OCI-LY7 (cell line): ENCODE results near the gene SLC35A1.

ENCODE experiments used
- EZH2phosphoT487 ChIP-seq: fragments of 200-600 bp; sonication (generic); IDR thresholded peaks from 2 replicates; pipeline ENCODE4 v1.6.1; 2018; ENCODE audit warnings: low read depth, borderline replicate concordance, mild to moderate bottlenecking, mixed run types, antibody characterized with exemption, low read length, moderate library complexity, mixed read lengths
- TF ChIP-seq, protein P1 (sequence below): fragments of 200-600 bp; sonication (generic); conservative IDR thresholded peaks from 2 replicates; pipeline ENCODE4 v1.5.1; 2014; ENCODE audit warnings: mild to moderate bottlenecking, antibody characterized with exemption, low read length, moderate library complexity, mixed read lengths

GRCh38 chr6:87534377-87535047 lies 61.7 kb downstream of the SLC35A1 start:
- TF ChIP-seq, protein P1, sequence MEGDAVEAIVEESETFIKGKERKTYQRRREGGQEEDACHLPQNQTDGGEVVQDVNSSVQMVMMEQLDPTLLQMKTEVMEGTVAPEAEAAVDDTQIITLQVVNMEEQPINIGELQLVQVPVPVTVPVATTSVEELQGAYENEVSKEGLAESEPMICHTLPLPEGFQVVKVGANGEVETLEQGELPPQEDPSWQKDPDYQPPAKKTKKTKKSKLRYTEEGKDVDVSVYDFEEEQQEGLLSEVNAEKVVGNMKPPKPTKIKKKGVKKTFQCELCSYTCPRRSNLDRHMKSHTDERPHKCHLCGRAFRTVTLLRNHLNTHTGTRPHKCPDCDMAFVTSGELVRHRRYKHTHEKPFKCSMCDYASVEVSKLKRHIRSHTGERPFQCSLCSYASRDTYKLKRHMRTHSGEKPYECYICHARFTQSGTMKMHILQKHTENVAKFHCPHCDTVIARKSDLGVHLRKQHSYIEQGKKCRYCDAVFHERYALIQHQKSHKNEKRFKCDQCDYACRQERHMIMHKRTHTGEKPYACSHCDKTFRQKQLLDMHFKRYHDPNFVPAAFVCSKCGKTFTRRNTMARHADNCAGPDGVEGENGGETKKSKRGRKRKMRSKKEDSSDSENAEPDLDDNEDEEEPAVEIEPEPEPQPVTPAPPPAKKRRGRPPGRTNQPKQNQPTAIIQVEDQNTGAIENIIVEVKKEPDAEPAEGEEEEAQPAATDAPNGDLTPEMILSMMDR, result no peak
- TF ChIP-seq EZH2phosphoT487, result no peak
